GM23338 (cell line): ENCODE data around the gene PARD3. TPM values are rescaled to one million over a fixed set of nuclear protein-coding genes. Genes with fewer than 3 reads are reported as not detected.

Experiments
- ATAC-seq: fragments of 200-7000 bp; cut with Tn5 transposase; 3 replicates; pipeline ENCODE4 v1.9.1; 2020
- DNase-seq: peaks from one replicate; pipeline ENCODE4 v3.0.0-alpha.2; 2015; ENCODE audit warnings: low spot score
- H2AFZ ChIP-seq: fragments of 200-600 bp; sonication (generic); 2 replicates; pipeline ENCODE4 v1.8.0; 2016; ENCODE audit warnings: antibody characterized with exemption, mild to moderate bottlenecking, moderate library complexity
- H3F3A ChIP-seq: fragments of 200-600 bp; sonication (generic); replicated peaks from 2 replicates; pipeline ENCODE4 v1.8.0; 2017; ENCODE audit warnings: antibody characterized with exemption, mixed run types, low read depth
- H3K27ac ChIP-seq: fragments of 200-600 bp; sonication (generic); 2 replicates; pipeline ENCODE4 v1.6.1; 2016; ENCODE audit warnings: low read depth
- H3K27me3 ChIP-seq: fragments of 200-600 bp; sonication (generic); 2 replicates; pipeline ENCODE4 v1.8.0; 2016; ENCODE audit warnings: mild to moderate bottlenecking, mixed run types, moderate library complexity; ENCODE audit not compliant: insufficient read depth
- H3K36me3 ChIP-seq: fragments of 200-600 bp; sonication (generic); 2 replicates; pipeline ENCODE4 v1.8.0; 2016; ENCODE audit warnings: mild to moderate bottlenecking; ENCODE audit not compliant: insufficient read depth
- H3K4me1 ChIP-seq: fragments of 200-600 bp; sonication (generic); 2 replicates; pipeline ENCODE4 v1.8.0; 2016; ENCODE audit warnings: mild to moderate bottlenecking, moderate library complexity; ENCODE audit not compliant: insufficient read depth
- H3K4me2 ChIP-seq: fragments of 200-600 bp; sonication (generic); 2 replicates; pipeline ENCODE4 v1.7.1; 2017; ENCODE audit warnings: mixed run types
- H3K4me3 ChIP-seq: fragments of 200-600 bp; sonication (generic); 2 replicates; pipeline ENCODE4 v1.6.1; 2016; ENCODE audit warnings: mixed run types
- H3K79me2 ChIP-seq: fragments of 200-600 bp; sonication (generic); replicated peaks from 2 replicates; pipeline ENCODE4 v1.8.0; 2017; ENCODE audit warnings: mild to moderate bottlenecking; ENCODE audit not compliant: insufficient read depth
- H3K9me2 ChIP-seq: fragments of 200-600 bp; sonication (generic); 2 replicates; pipeline ENCODE4 v1.8.0; 2017; ENCODE audit not compliant: insufficient read depth
- H4K20me1 ChIP-seq: fragments of 200-600 bp; sonication (generic); replicated peaks from 2 replicates; pipeline ENCODE4 v1.8.0; 2017; ENCODE audit warnings: mild to moderate bottlenecking; ENCODE audit not compliant: insufficient read depth
- H3K27ac Mint-ChIP-seq: 2 replicates; pipeline ENCODE4 v1.8.0; 2020; ENCODE audit warnings: inconsistent platforms, mild to moderate bottlenecking, moderate library complexity, mixed read lengths
- H3K27me3 Mint-ChIP-seq: 3 replicates; pipeline ENCODE4 v1.8.0; 2022; ENCODE audit warnings: low read depth, mild to moderate bottlenecking, moderate library complexity, mixed read lengths, inconsistent platforms; ENCODE audit not compliant: insufficient read depth, poor library complexity
- H3K36me3 Mint-ChIP-seq: 3 replicates; pipeline ENCODE4 v1.8.0; 2021; ENCODE audit warnings: low read depth, mild to moderate bottlenecking, inconsistent platforms, moderate library complexity, mixed read lengths
- H3K4me1 Mint-ChIP-seq: 3 replicates; pipeline ENCODE4 v1.8.0; 2020; ENCODE audit warnings: mild to moderate bottlenecking, inconsistent platforms, mixed read lengths
- H3K4me3 Mint-ChIP-seq: 3 replicates; pipeline ENCODE4 v1.8.0; 2021; ENCODE audit warnings: moderate library complexity, mild to moderate bottlenecking, inconsistent platforms, mixed read lengths
- H3K9me3 Mint-ChIP-seq: 3 replicates; pipeline ENCODE4 v1.8.0; 2020; ENCODE audit warnings: moderate library complexity, mild to moderate bottlenecking, inconsistent platforms, mixed read lengths
- CREB1 ChIP-seq: fragments of 250-450 bp; sonication (Bioruptor Pico); IDR thresholded peaks from 2 replicates; pipeline ENCODE4 v1.5.0; 2020; ENCODE audit warnings: low read depth, mild to moderate bottlenecking, moderate library complexity
- EZH2 ChIP-seq: fragments of 200-600 bp; sonication (generic); IDR thresholded peaks from one replicate; pipeline ENCODE4 v1.8.0; 2017; ENCODE audit warnings: antibody characterized with exemption, mild to moderate bottlenecking, low read depth; ENCODE audit not compliant: unreplicated experiment
- EZH2phosphoT487 ChIP-seq: fragments of 200-600 bp; sonication (generic); IDR thresholded peaks from one replicate; pipeline ENCODE4 v1.8.1; 2018; ENCODE audit warnings: antibody characterized with exemption; ENCODE audit not compliant: unreplicated experiment
- JUNB ChIP-seq: IDR thresholded peaks from one replicate; pipeline ENCODE4 v1.6.1; 2016; ENCODE audit warnings: antibody characterized with exemption; ENCODE audit not compliant: unreplicated experiment
- NANOG ChIP-seq: IDR thresholded peaks from 2 replicates; pipeline ENCODE4 v1.6.1; 2016; ENCODE audit warnings: antibody characterized with exemption, borderline replicate concordance
- POLR2AphosphoS5 ChIP-seq: IDR thresholded peaks from 2 replicates; pipeline ENCODE4 v1.6.1; 2016; ENCODE audit warnings: antibody characterized with exemption, low read depth
- STAT1 ChIP-seq: IDR thresholded peaks from one replicate; pipeline ENCODE4 v1.6.1; 2016; ENCODE audit warnings: antibody characterized with exemption; ENCODE audit not compliant: unreplicated experiment
- ZNF114 ChIP-seq: fragments of 250-450 bp; sonication (Bioruptor Pico); IDR thresholded peaks from 2 replicates; pipeline ENCODE4 v1.5.0; 2020; ENCODE audit warnings: mild to moderate bottlenecking, moderate library complexity
- ZNF331 ChIP-seq: fragments of 250-450 bp; sonication (Bioruptor Pico); IDR thresholded peaks from 2 replicates; pipeline ENCODE4 v1.5.0; 2020; ENCODE audit warnings: low read depth, mild to moderate bottlenecking, moderate library complexity
- polyA plus RNA-seq: library from polyadenylated mRNA; unstranded; fragments of >200 nt; fragmentation: Nextera tagmentation; extraction: Ambion mirVana; gene quantifications from 2 replicates; pipeline ENCODE4 v1.2.1, GENCODE V29; 2016
- total RNA-seq: library from RNA; depleted of rRNA; stranded (reverse); fragments of >200 nt; shearing (Covaris generic); gene quantifications from 2 replicates; pipeline ENCODE4 v1.2.3, GENCODE V29; 2014
- TF ChIP-seq, protein P1 (sequence below), 2 experiments: fragments of 200-600 bp in 1 of 2; sonication (generic) in 1 of 2; conservative IDR thresholded peaks; 2 replicates each; pipeline versions ENCODE4 v1.5.1 to v1.6.1; 2016 to 2017; ENCODE audit warnings: antibody characterized with exemption in 2 of 2, low read depth in 2 of 2, mild to moderate bottlenecking in 2 of 2, moderate library complexity in 1 of 2
- TF ChIP-seq, protein P2 (sequence below): IDR thresholded peaks from one replicate; pipeline ENCODE4 v1.6.1; 2018; ENCODE audit warnings: antibody characterized with exemption; ENCODE audit not compliant: unreplicated experiment
- TF ChIP-seq, protein P3 (sequence below): fragments of 250-450 bp; sonication (Bioruptor Pico); IDR thresholded peaks from 2 replicates; pipeline ENCODE4 v1.5.0; 2020; ENCODE audit warnings: mild to moderate bottlenecking, moderate library complexity
- TF ChIP-seq, protein P4 (sequence below): IDR thresholded peaks from 2 replicates; pipeline ENCODE4 v1.6.1; 2016; ENCODE audit warnings: antibody characterized with exemption

PARD3 gene
- total and polyA plus RNA-seq, 2 experiments from 2014 or later = 30.2 to 51.4 TPM

DNA sequence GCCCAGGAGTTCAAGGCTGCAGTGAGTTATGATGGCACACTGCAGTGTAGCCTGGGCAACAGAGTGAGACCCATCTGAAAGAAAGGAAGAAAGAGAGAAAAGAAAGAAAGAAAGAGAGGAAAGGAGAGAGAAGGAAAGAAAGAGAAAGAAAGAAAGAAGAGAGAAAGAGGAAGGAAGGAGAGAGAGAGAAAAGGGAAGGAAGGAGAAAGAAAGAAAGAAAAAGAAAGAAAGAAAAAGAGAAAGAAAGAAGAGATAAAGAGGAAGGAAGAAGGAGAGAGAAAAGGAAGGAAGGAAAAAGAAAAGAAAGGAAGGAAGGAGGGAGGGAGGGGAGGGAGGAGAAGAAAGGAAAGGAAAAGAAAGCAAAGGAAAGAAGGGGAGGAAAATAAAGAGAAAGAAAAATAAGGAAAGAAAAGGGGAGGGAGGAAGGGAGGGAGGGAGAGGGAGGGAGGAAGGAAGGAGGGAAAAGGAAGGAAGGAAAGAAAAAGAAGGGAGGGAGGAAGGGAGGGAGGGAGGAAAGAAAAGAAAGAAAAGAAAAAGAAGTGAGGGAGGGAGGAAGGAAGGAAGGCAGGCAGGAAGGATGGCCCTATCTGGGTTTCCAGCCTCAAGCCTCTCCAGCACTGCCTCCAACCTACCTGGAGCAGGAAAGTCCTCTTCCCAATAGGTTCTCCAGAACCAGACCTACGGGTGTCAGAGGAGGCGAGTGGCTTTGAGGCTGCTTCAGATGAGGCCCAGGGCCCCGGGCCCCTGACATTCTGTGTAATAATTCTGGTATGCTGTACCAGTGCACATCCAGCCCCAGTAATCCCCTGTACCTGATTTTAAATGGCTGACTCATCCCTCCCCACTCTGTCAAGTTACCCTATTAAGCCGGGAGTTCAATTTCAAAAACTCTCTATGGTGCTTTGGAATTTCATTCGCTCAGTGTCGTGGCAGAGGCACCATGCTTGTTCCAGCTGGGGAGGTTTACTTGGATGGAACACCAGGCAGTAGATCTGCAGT lies 6.8 kb upstream of the PARD3 start:
- Mint-ChIP-seq H3K27me3 (peaks cover 17% of the 10 kb centered on the region), H3K4me3 (no peak overlapping the region), H3K4me1 (peaks cover 13% of the 10 kb centered on the region; the same call in 2 of the 3 replicates), H3K27ac (no peak overlapping the region), H3K36me3 (no peaks in the 10 kb centered on the region), H3K9me3 (no peaks in the 10 kb centered on the region)
- DNase-seq (no peak), ATAC-seq (no peak)
- Histone ChIP-seq H3K36me3 (no peaks in the 10 kb centered on the region), H3K27me3 (peaks cover 12% of the 10 kb centered on the region), H3K79me2 (no peaks in the 10 kb centered on the region), H3K9me2 (no peaks in the 10 kb centered on the region), H4K20me1 (no peaks in the 10 kb centered on the region), H2AFZ (no peak overlapping the region), H3K4me1 (peaks cover under 1% of the 10 kb centered on the region; the same call in 1 of the 2 replicates), H3K4me3 (no peak overlapping the region), H3F3A (no peaks in the 10 kb centered on the region), H3K27ac (no peak overlapping the region), H3K4me2 (no peak overlapping the region)
- TF ChIP-seq, protein P1, sequence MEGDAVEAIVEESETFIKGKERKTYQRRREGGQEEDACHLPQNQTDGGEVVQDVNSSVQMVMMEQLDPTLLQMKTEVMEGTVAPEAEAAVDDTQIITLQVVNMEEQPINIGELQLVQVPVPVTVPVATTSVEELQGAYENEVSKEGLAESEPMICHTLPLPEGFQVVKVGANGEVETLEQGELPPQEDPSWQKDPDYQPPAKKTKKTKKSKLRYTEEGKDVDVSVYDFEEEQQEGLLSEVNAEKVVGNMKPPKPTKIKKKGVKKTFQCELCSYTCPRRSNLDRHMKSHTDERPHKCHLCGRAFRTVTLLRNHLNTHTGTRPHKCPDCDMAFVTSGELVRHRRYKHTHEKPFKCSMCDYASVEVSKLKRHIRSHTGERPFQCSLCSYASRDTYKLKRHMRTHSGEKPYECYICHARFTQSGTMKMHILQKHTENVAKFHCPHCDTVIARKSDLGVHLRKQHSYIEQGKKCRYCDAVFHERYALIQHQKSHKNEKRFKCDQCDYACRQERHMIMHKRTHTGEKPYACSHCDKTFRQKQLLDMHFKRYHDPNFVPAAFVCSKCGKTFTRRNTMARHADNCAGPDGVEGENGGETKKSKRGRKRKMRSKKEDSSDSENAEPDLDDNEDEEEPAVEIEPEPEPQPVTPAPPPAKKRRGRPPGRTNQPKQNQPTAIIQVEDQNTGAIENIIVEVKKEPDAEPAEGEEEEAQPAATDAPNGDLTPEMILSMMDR (conservative IDR thresholded peaks at IDR 0.05; ENCODE audit: low read depth in 2 of 2) = no peak
- TF ChIP-seq, protein P2, sequence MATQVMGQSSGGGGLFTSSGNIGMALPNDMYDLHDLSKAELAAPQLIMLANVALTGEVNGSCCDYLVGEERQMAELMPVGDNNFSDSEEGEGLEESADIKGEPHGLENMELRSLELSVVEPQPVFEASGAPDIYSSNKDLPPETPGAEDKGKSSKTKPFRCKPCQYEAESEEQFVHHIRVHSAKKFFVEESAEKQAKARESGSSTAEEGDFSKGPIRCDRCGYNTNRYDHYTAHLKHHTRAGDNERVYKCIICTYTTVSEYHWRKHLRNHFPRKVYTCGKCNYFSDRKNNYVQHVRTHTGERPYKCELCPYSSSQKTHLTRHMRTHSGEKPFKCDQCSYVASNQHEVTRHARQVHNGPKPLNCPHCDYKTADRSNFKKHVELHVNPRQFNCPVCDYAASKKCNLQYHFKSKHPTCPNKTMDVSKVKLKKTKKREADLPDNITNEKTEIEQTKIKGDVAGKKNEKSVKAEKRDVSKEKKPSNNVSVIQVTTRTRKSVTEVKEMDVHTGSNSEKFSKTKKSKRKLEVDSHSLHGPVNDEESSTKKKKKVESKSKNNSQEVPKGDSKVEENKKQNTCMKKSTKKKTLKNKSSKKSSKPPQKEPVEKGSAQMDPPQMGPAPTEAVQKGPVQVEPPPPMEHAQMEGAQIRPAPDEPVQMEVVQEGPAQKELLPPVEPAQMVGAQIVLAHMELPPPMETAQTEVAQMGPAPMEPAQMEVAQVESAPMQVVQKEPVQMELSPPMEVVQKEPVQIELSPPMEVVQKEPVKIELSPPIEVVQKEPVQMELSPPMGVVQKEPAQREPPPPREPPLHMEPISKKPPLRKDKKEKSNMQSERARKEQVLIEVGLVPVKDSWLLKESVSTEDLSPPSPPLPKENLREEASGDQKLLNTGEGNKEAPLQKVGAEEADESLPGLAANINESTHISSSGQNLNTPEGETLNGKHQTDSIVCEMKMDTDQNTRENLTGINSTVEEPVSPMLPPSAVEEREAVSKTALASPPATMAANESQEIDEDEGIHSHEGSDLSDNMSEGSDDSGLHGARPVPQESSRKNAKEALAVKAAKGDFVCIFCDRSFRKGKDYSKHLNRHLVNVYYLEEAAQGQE = no peak
- TF ChIP-seq POLR2AphosphoS5 (no peak), EZH2 (no peak), STAT1 (no peak), CREB1 (CRISPR knock-in tag) (no peak), ZNF114 (CRISPR knock-in tag) (no peak), EZH2phosphoT487 (no peak), NANOG (no peak), JUNB (no peak), ZNF331 (no peak)
- TF ChIP-seq, protein P3, sequence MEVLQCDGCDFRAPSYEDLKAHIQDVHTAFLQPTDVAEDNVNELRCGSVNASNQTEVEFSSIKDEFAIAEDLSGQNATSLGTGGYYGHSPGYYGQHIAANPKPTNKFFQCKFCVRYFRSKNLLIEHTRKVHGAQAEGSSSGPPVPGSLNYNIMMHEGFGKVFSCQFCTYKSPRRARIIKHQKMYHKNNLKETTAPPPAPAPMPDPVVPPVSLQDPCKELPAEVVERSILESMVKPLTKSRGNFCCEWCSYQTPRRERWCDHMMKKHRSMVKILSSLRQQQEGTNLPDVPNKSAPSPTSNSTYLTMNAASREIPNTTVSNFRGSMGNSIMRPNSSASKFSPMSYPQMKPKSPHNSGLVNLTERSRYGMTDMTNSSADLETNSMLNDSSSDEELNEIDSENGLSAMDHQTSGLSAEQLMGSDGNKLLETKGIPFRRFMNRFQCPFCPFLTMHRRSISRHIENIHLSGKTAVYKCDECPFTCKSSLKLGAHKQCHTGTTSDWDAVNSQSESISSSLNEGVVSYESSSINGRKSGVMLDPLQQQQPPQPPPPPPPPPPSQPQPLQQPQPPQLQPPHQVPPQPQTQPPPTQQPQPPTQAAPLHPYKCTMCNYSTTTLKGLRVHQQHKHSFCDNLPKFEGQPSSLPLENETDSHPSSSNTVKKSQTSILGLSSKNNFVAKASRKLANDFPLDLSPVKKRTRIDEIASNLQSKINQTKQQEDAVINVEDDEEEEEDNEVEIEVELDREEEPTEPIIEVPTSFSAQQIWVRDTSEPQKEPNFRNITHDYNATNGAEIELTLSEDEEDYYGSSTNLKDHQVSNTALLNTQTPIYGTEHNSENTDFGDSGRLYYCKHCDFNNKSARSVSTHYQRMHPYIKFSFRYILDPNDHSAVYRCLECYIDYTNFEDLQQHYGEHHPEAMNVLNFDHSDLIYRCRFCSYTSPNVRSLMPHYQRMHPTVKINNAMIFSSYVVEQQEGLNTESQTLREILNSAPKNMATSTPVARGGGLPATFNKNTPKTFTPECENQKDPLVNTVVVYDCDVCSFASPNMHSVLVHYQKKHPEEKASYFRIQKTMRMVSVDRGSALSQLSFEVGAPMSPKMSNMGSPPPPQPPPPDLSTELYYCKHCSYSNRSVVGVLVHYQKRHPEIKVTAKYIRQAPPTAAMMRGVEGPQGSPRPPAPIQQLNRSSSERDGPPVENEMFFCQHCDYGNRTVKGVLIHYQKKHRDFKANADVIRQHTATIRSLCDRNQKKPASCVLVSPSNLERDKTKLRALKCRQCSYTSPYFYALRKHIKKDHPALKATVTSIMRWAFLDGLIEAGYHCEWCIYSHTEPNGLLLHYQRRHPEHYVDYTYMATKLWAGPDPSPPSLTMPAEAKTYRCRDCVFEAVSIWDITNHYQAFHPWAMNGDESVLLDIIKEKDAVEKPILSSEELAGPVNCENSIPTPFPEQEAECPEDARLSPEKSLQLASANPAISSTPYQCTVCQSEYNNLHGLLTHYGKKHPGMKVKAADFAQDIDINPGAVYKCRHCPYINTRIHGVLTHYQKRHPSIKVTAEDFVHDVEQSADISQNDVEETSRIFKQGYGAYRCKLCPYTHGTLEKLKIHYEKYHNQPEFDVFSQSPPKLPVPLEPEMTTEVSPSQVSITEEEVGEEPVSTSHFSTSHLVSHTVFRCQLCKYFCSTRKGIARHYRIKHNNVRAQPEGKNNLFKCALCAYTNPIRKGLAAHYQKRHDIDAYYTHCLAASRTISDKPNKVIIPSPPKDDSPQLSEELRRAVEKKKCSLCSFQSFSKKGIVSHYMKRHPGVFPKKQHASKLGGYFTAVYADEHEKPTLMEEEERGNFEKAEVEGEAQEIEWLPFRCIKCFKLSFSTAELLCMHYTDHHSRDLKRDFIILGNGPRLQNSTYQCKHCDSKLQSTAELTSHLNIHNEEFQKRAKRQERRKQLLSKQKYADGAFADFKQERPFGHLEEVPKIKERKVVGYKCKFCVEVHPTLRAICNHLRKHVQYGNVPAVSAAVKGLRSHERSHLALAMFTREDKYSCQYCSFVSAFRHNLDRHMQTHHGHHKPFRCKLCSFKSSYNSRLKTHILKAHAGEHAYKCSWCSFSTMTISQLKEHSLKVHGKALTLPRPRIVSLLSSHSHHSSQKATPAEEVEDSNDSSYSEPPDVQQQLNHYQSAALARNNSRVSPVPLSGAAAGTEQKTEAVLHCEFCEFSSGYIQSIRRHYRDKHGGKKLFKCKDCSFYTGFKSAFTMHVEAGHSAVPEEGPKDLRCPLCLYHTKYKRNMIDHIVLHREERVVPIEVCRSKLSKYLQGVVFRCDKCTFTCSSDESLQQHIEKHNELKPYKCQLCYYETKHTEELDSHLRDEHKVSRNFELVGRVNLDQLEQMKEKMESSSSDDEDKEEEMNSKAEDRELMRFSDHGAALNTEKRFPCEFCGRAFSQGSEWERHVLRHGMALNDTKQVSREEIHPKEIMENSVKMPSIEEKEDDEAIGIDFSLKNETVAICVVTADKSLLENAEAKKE (CRISPR knock-in tag) = no peak
- TF ChIP-seq, protein P4, sequence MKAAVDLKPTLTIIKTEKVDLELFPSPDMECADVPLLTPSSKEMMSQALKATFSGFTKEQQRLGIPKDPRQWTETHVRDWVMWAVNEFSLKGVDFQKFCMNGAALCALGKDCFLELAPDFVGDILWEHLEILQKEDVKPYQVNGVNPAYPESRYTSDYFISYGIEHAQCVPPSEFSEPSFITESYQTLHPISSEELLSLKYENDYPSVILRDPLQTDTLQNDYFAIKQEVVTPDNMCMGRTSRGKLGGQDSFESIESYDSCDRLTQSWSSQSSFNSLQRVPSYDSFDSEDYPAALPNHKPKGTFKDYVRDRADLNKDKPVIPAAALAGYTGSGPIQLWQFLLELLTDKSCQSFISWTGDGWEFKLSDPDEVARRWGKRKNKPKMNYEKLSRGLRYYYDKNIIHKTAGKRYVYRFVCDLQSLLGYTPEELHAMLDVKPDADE = no peak
